Mesothelial cell of epicardium (in vitro differentiated cells): ENCODE results near the gene LTO1. TPM values are rescaled to one million over a fixed set of nuclear protein-coding genes. Genes with fewer than 3 reads are reported as not detected.
"Not testable (repeated sequence)": the region's sequence is repeated elsewhere in the genome, so short reads cannot be mapped to it uniquely, and the experiment has no call there.

ENCODE experiments used
- DNase-seq, 2 experiments: peaks; one replicate each; pipeline ENCODE4 v3.0.0; 2021; ENCODE audit warnings: low spot score in 2 of 2; ENCODE audit not compliant: unreplicated experiment in 2 of 2
- H3K27ac Mint-ChIP-seq: 2 replicates; pipeline ENCODE4 v1.8.0; 2021; ENCODE audit warnings: mixed read lengths
- H3K27me3 Mint-ChIP-seq: 2 replicates; pipeline ENCODE4 v1.8.0; 2021; ENCODE audit warnings: low read depth, mixed read lengths
- H3K36me3 Mint-ChIP-seq: 2 replicates; pipeline ENCODE4 v1.8.0; 2021; ENCODE audit warnings: mixed read lengths
- H3K4me1 Mint-ChIP-seq: 2 replicates; pipeline ENCODE4 v1.8.0; 2021; ENCODE audit warnings: mixed read lengths
- H3K4me3 Mint-ChIP-seq: 2 replicates; pipeline ENCODE4 v1.8.0; 2021; ENCODE audit warnings: mild to moderate bottlenecking, moderate library complexity, mixed read lengths
- H3K9me3 Mint-ChIP-seq: 2 replicates; pipeline ENCODE4 v1.8.0; 2021; ENCODE audit warnings: mixed read lengths
- total RNA-seq: library from RNA; stranded (reverse); gene quantifications from 3 replicates; pipeline ENCODE4 v1.2.1, GENCODE V29; 2021
- TF ChIP-seq, protein P1 (sequence below): fragments of 200-600 bp; sonication (generic); IDR thresholded peaks from one replicate; pipeline ENCODE4 v1.5.0; 2021; ENCODE audit warnings: antibody characterized with exemption; ENCODE audit not compliant: unreplicated experiment

LTO1 gene
- total RNA-seq, 1 donor from 2014 or later: 31.6 TPM

DNA sequence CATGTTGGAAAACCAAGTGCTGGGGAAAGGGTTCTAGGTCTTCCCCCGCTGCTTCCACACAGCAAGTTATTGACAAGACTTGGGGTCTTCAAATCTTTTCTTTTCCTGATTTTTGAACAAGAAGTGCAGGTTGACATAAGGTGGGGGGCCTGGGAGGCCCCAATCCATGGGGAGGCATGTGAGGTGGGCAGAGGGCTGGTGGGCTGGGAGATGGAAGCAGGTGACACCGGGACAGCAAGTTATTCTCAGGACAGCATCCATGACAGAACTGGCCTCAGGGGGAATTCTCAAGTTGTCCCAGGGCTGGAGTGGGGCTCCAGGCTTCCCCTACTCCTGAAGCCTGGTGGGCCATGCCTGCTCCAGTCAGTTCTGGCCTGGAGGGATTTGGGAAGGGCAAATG is 23.2 kb upstream of the LTO1 start:
- Mint-ChIP-seq H3K27ac (no peak overlapping the region), H3K27me3 (peaks cover 54% of the 10 kb centered on the region)
- TF ChIP-seq, protein P1, sequence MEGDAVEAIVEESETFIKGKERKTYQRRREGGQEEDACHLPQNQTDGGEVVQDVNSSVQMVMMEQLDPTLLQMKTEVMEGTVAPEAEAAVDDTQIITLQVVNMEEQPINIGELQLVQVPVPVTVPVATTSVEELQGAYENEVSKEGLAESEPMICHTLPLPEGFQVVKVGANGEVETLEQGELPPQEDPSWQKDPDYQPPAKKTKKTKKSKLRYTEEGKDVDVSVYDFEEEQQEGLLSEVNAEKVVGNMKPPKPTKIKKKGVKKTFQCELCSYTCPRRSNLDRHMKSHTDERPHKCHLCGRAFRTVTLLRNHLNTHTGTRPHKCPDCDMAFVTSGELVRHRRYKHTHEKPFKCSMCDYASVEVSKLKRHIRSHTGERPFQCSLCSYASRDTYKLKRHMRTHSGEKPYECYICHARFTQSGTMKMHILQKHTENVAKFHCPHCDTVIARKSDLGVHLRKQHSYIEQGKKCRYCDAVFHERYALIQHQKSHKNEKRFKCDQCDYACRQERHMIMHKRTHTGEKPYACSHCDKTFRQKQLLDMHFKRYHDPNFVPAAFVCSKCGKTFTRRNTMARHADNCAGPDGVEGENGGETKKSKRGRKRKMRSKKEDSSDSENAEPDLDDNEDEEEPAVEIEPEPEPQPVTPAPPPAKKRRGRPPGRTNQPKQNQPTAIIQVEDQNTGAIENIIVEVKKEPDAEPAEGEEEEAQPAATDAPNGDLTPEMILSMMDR: no peak

DNA sequence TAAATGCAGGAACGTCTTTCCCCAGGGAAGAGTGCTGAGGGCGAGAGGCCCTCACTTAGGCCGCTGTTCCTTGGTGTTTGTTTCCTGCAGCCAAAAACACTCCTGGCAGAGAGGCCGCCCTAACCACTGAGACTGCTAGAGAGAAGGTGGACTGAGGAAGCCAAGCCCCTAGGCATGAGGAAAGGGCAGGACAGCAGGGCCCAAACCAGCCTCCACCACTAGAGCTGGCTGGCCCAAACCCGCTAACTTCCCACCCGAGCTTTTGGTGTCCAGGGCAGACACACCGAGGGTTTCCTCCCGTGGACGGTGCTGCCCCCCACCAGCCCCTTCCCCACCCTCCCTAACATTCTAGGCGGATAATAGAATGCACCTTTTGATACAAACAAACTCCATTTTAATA is 22.7 kb upstream of the LTO1 start:
- Mint-ChIP-seq H3K27ac (no peak overlapping the region), H3K9me3 (no peaks in the 10 kb centered on the region), H3K4me3 (no peak overlapping the region), H3K27me3 (peaks cover 49% of the 10 kb centered on the region), H3K36me3 (no peaks in the 10 kb centered on the region), H3K4me1 (peaks cover 14% of the 10 kb centered on the region)
- TF ChIP-seq, protein P1: no peak
- no peak for DNase-seq

More for the DNA sequence above, 23.2 kb upstream of the LTO1 start:
- H3K36me3 Mint-ChIP-seq: no peaks in the 10 kb centered on the region
- no peaks in the 10 kb centered on the region for H3K9me3 Mint-ChIP-seq
- H3K4me3 Mint-ChIP-seq: no peak overlapping the region
- DNase-seq: no peak
- peaks cover 16% of the 10 kb centered on the region for H3K4me1 Mint-ChIP-seq

DNA sequence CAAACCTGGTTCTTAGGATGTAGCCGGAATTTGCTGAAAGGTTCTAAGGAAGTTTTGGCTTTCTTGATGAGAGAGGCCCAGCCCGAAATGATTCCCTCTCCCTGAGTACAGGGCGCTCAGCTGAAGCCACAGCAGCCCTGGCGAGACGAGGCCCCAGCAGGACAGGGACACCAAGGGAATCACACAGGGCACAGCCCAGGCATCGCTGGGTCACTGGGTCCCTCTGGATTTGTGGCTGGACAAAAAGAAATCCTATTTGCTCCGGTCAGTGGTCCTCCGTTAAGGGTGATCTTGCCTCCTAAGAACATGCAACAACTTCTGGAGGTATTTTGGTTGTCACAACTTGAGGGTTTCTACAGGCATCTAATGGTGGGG is 22.3 kb upstream of the LTO1 start:
- H3K27me3 Mint-ChIP-seq: peaks cover 46% of the 10 kb centered on the region
- no peak overlapping the region for H3K4me3 Mint-ChIP-seq
- peaks cover 3% of the 10 kb centered on the region for H3K9me3 Mint-ChIP-seq
- TF ChIP-seq, protein P1: no peak
- no peak for DNase-seq
- H3K4me1 Mint-ChIP-seq: peaks cover 10% of the 10 kb centered on the region
- H3K36me3 Mint-ChIP-seq: no peaks in the 10 kb centered on the region
- no peak overlapping the region for H3K27ac Mint-ChIP-seq

DNA sequence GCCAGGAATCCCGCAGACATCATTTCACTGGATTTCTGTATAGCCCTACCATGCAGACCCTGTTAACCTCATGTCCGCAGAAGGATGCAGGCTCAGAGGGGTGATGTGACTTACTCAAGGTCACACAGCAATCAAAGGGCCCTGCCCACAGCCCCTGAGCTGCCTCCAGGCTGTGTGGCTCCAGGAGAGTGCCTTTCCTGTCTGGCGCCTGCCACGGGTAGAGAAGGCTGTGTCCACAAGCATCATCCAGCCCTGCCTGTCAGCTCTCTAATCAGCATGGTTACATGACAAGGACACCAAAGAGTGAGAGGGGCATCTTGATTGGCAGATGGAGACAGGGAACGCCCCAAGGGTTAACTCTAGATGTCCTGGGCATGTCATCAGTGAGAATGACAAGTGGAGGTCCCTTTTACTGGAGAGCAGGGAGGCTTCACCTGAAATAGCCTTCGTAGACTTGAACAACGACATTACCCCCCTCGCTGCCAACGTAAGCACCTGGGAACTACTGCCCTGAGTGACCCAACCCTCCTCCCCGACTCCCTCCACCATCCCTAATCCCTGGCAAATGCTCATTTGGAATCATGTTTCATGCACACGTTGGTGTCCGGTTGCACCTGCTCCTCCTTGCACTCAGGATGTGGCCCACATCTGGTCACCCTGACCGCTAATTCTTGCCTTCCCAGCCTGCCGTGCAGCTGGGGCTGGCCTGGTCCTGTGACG is 21.8 kb upstream of the LTO1 start:
- no peak overlapping the region for H3K4me3 Mint-ChIP-seq
- H3K4me1 Mint-ChIP-seq: peaks cover 10% of the 10 kb centered on the region
- TF ChIP-seq, protein P1: no peak
- H3K36me3 Mint-ChIP-seq: peaks cover 3% of the 10 kb centered on the region
- peaks cover 42% of the 10 kb centered on the region for H3K27me3 Mint-ChIP-seq
- no peak overlapping the region for H3K27ac Mint-ChIP-seq
- peaks cover 8% of the 10 kb centered on the region for H3K9me3 Mint-ChIP-seq
- DNase-seq: no peak

DNA sequence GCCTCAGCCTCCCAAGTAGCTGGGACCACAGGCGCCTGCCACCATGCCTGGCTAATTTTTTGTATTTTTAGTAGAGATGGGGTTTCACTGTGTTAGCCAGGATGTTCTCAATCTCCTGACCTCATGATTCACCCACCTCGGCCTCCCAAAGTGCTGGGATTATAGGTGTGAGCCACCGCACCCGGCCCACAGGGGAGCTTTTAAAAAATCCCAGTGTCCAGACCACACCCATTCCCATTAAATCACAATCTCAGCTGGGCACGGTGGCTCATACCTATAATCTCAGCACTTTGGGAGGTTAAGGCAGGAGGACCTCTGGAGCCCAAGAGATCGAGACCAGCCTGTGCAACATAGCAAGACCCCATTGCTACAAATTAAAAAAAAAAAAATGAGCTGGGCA is 20.8 kb upstream of the LTO1 start:
- peaks cover 12% of the 10 kb centered on the region for H3K9me3 Mint-ChIP-seq
- not testable (repeated sequence) for H3K27ac Mint-ChIP-seq, H3K4me3 Mint-ChIP-seq, DNase-seq, H3K36me3 Mint-ChIP-seq
- peaks cover 10% of the 10 kb centered on the region for H3K4me1 Mint-ChIP-seq
- H3K27me3 Mint-ChIP-seq: peaks cover 33% of the 10 kb centered on the region

DNA sequence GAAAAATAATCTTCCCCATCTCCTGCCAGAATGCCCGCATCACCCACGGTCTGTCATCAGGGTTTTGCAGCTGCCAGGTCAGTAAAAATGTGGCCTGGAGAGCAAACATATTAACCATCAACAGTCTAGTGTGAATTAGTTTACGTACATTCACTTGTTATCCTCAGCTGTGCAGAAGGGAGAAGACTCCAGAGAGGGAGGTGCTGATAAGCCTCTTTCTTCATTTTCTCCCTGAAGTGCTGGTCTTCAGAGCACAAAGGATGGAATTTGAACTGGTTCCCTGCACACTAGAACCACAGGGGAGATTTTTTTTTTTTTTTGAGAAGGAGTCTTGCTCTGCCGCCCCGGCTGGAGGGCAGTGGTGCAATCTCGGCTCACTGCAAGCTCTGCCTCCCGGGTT is 20.4 kb upstream of the LTO1 start:
- Mint-ChIP-seq H3K4me1 (peaks cover 6% of the 10 kb centered on the region), H3K27ac (no peak overlapping the region), H3K27me3 (peaks cover 29% of the 10 kb centered on the region), H3K4me3 (no peak overlapping the region), H3K36me3 (peaks cover 3% of the 10 kb centered on the region), H3K9me3 (peaks cover 12% of the 10 kb centered on the region)
- TF ChIP-seq, protein P1: no peak
- no peak for DNase-seq
